Fibroblast of villous mesenchyme (primary cell): ENCODE measurements around the gene CD101. TPM values are rescaled to one million over a fixed set of nuclear protein-coding genes. Genes with fewer than 3 reads are reported as not detected.

Experiments used
- DNase-seq: peaks from one replicate; pipeline ENCODE4 v3.0.0-alpha.2; 2010; ENCODE audit warnings: low read depth
- H3K4me3 ChIP-seq: 2 replicates; pipeline ENCODE4 v1.5.1; 2011; ENCODE audit warnings: low read depth, mild to moderate bottlenecking, low read length
- total RNA-seq: library from RNA; depleted of rRNA; stranded (reverse); fragments of >200 nt; gene quantifications from 2 replicates; pipeline ENCODE4 v1.2.3, GENCODE V29; 2012
- TF ChIP-seq, protein P1 (sequence below): IDR thresholded peaks from 2 replicates; pipeline ENCODE4 v1.5.1; 2012; ENCODE audit warnings: low read depth, mild to moderate bottlenecking, low read length; ENCODE audit not compliant: insufficient read depth

CD101 gene
- total RNA-seq, 1 donor: under 0.01 TPM

DNA sequence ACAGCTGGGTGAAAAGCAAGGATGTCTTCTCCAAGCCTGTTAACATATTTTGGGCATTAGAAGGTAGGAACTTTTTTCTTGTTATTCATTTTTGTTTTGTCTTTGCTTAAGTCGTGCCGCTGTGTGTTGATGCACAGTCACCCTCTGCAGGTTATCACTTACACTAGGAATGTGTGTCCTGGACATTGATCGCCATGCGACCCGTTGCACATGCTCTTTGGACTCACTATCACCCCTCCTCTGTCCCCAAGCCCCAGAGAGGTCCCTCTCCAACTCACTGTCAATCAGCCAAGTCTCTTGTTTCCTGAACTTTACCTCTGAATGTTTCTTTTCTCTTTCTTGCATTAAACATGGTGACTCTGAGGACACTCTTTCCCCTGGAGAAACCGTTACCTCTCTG is 40.0 kb upstream of the CD101 start:
- no peak overlapping the region for H3K4me3 ChIP-seq
- DNase-seq: no peak
- TF ChIP-seq, protein P1, sequence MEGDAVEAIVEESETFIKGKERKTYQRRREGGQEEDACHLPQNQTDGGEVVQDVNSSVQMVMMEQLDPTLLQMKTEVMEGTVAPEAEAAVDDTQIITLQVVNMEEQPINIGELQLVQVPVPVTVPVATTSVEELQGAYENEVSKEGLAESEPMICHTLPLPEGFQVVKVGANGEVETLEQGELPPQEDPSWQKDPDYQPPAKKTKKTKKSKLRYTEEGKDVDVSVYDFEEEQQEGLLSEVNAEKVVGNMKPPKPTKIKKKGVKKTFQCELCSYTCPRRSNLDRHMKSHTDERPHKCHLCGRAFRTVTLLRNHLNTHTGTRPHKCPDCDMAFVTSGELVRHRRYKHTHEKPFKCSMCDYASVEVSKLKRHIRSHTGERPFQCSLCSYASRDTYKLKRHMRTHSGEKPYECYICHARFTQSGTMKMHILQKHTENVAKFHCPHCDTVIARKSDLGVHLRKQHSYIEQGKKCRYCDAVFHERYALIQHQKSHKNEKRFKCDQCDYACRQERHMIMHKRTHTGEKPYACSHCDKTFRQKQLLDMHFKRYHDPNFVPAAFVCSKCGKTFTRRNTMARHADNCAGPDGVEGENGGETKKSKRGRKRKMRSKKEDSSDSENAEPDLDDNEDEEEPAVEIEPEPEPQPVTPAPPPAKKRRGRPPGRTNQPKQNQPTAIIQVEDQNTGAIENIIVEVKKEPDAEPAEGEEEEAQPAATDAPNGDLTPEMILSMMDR: no peak

DNA sequence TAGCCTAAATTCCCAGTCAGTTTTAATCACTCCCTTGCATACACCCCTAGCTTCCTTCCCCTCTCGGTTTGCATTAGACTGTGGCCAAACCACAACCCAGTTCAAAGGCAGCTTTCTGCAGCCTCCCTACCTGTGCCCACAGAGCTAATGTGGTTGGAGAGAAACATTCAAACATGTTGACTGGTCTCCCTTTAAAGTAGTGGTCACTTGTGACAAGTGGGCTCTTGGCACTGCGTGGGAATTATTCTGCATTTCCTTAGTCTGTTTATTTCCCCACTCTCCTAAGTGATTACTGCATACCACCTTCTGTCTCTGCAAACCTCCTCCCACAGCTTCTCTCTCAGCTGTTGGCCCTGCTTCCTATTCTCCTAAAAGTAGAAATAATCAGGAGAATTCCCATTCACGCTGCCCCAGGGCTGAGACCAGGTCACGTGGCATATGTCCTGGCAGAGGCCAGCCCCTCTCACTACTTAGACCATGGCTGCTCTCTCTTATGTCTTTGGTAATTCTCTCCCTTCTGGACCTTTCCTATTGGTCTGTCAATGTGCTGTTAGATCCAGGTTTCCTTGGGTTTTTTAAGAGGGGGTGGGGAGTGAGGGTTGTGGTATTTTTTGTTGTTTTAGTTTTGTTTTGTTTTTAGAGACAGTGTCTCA is 38.4 kb upstream of the CD101 start:
- TF ChIP-seq, protein P1: no peak
- H3K4me3 ChIP-seq: no peak overlapping the region
- DNase-seq: no peak

DNA sequence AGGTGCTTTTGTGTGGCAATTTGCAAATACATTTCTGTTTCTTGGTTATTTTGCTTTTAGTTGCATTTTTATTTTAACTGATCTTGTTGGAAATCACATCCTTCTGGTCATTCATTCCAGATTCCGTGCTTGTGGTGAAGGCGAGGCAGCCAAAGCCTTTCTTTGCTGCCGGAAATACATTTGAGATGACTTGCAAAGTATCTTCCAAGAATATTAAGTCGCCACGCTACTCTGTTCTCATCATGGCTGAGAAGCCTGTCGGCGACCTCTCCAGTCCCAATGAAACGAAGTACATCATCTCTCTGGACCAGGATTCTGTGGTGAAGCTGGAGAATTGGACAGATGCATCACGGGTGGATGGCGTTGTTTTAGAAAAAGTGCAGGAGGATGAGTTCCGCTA is 34.8 kb upstream of the CD101 start:
- DNase-seq: no peak
- TF ChIP-seq, protein P1: no peak
- H3K4me3 ChIP-seq: no peak overlapping the region

DNA sequence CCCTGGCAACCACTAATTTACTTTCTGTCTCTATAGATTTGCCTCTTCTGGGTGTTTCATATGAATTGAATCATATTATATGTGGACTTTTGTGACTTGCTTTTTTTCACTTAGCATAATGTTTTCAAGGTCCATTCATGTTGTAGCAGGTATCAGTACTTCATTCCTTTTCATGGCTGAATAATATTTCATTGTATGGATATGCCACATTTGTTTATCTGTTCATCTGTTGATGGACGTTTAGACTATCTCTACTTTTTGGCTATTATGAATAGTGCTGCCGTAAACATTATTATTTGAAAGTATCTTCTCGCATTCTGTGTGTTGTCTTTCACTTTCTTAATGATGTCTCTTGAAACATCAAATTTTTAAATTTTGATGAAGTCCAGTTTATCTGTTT is 32.8 kb upstream of the CD101 start:
- TF ChIP-seq, protein P1: no peak
- no peak overlapping the region for H3K4me3 ChIP-seq
- DNase-seq: no peak

DNA sequence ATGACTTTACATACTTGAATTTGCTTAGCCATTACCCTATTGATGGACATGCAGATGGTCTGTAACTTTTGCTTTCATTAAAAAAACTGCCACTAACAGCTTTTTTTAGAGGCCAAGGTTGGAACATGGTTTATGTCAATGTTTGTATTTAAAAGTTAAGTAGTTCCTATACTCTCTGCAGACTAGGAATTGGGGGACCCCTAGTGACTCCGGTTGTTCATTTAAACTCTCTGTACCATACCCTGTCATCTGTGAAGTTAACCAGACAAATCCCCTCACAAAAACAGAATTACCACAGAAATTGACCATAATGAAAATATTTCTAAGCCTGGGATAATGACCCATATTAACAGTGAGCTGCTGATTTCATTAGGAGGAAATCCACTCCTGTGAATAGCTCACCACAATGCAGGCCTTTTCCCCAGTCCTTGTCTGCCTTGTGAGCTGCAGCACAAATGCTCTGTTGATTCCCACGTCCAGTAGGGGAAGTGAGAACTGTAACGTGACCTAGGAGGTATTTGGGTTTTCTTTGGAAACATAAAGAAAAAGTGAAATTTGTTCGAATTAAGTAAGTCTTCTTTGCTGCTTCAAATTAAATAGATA is 30.2 kb upstream of the CD101 start:
- DNase-seq: no peak
- TF ChIP-seq, protein P1: no peak
- H3K4me3 ChIP-seq: no peak overlapping the region

DNA sequence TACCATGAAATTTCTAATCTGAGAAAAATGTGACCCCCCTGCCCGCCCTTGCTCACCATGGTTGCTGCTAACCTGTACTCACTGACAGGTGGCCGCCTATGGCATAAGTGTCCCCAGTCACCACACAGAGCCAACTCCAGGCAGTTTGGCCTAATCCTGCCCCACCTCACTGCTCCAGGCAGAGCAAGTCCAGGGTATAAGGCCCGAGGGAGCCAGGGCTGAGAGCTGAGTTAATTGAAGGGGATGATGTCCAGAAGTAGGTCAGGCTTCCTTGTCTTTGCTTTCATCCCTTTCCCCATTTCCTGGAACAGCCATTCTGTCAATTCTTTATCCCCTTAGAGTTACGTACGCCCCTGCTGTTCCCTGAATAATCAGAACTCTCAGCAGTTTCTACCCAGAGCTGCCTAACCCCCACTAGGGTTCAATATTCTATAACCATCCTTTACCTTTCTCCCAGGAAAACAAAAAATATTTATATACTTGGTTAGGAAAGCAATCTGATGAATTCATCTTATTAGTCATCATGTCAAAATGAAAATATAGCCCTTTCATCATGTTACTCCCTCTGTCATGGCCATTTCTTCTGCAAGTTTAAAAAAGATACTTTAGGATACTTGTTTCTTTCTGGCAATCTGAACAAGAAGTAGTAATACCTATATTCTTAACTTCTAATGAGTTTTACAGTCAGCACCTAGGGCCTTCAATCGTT is 29.4 kb upstream of the CD101 start:
- peak; percentile 18 for DNase-seq
- TF ChIP-seq, protein P1: no peak
- no peak overlapping the region for H3K4me3 ChIP-seq
